PFSK-1 (cell line): ENCODE measurements around the gene GFOD1.

Experiments
- POLR2AphosphoS5 ChIP-seq: IDR thresholded peaks from 2 replicates; pipeline ENCODE4 v1.6.1; 2012; ENCODE audit warnings: low read depth, mild to moderate bottlenecking, control low read depth, low read length, moderate library complexity
- TAF1 ChIP-seq: IDR thresholded peaks from 2 replicates; pipeline ENCODE4 v1.6.1; 2012; ENCODE audit warnings: low read length, control low read depth, borderline replicate concordance; ENCODE audit not compliant: insufficient read depth
- TF ChIP-seq, protein P1 (sequence below), 2 experiments: IDR thresholded peaks; 2 replicates each; pipeline versions ENCODE4 v1.6.1 to v1.8.0; 2011 to 2012; ENCODE audit warnings: low read depth in 2 of 2, low read length in 2 of 2, control low read depth in 1 of 2, inconsistent platforms in 1 of 2, mild to moderate bottlenecking in 1 of 2, moderate library complexity in 1 of 2; ENCODE audit not compliant: insufficient read depth in 1 of 2

GRCh38 chr6:13496513-13497190 lies 9.3 kb upstream of the GFOD1 start:
- TF ChIP-seq, protein P1, sequence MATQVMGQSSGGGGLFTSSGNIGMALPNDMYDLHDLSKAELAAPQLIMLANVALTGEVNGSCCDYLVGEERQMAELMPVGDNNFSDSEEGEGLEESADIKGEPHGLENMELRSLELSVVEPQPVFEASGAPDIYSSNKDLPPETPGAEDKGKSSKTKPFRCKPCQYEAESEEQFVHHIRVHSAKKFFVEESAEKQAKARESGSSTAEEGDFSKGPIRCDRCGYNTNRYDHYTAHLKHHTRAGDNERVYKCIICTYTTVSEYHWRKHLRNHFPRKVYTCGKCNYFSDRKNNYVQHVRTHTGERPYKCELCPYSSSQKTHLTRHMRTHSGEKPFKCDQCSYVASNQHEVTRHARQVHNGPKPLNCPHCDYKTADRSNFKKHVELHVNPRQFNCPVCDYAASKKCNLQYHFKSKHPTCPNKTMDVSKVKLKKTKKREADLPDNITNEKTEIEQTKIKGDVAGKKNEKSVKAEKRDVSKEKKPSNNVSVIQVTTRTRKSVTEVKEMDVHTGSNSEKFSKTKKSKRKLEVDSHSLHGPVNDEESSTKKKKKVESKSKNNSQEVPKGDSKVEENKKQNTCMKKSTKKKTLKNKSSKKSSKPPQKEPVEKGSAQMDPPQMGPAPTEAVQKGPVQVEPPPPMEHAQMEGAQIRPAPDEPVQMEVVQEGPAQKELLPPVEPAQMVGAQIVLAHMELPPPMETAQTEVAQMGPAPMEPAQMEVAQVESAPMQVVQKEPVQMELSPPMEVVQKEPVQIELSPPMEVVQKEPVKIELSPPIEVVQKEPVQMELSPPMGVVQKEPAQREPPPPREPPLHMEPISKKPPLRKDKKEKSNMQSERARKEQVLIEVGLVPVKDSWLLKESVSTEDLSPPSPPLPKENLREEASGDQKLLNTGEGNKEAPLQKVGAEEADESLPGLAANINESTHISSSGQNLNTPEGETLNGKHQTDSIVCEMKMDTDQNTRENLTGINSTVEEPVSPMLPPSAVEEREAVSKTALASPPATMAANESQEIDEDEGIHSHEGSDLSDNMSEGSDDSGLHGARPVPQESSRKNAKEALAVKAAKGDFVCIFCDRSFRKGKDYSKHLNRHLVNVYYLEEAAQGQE (IDR thresholded peaks at IDR 0.05; ENCODE audit: insufficient read depth in 1 of 2, low read depth in 2 of 2, low read length in 2 of 2), result no peak
- TF ChIP-seq POLR2AphosphoS5 (no peak), TAF1 (no peak)
